ENCODE data around the gene DOCK2. TPM values are rescaled to one million over a fixed set of nuclear protein-coding genes. Genes with fewer than 3 reads are reported as not detected.

DOCK2 gene
- total RNA-seq, 1 donor from 2014 or later: 0.77 TPM

DNA sequence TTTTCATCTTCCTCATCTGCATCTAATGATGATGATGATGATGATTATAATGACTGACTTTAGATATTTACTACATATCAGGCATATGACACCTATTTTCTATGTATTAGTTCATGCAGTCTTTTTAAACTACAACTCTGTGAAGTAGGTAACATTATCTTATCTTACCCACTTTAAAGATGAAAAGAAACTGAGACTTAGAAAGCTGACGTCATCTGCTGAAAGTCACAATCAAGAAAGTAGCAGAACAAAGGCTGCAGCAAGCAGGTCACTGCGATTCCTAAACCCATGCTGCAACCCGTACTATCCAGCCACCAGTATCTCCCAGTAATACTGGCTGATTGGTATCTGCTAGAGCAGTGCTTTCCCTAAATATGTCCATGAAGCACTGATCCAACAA, 383.3 kb downstream of the DOCK2 start:
- H3K4me3 Mint-ChIP-seq: no peak overlapping the region
- H3K9me3 Mint-ChIP-seq: no peaks in the 10 kb centered on the region
- no peaks in the 10 kb centered on the region for H3K36me3 Mint-ChIP-seq (ENCODE audit: low read depth)
- no peaks in the 10 kb centered on the region for H3K4me1 Mint-ChIP-seq
- TF ChIP-seq, protein P1, sequence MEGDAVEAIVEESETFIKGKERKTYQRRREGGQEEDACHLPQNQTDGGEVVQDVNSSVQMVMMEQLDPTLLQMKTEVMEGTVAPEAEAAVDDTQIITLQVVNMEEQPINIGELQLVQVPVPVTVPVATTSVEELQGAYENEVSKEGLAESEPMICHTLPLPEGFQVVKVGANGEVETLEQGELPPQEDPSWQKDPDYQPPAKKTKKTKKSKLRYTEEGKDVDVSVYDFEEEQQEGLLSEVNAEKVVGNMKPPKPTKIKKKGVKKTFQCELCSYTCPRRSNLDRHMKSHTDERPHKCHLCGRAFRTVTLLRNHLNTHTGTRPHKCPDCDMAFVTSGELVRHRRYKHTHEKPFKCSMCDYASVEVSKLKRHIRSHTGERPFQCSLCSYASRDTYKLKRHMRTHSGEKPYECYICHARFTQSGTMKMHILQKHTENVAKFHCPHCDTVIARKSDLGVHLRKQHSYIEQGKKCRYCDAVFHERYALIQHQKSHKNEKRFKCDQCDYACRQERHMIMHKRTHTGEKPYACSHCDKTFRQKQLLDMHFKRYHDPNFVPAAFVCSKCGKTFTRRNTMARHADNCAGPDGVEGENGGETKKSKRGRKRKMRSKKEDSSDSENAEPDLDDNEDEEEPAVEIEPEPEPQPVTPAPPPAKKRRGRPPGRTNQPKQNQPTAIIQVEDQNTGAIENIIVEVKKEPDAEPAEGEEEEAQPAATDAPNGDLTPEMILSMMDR (conservative IDR thresholded peaks at IDR 0.05): no peak
- peaks cover 18% of the 10 kb centered on the region for H3K27me3 Mint-ChIP-seq (ENCODE audit: low read depth)
- no peak for DNase-seq (ENCODE audit: low read depth, low spot score)
- no peak overlapping the region for H3K27ac Mint-ChIP-seq (ENCODE audit: unreplicated experiment)

DNA sequence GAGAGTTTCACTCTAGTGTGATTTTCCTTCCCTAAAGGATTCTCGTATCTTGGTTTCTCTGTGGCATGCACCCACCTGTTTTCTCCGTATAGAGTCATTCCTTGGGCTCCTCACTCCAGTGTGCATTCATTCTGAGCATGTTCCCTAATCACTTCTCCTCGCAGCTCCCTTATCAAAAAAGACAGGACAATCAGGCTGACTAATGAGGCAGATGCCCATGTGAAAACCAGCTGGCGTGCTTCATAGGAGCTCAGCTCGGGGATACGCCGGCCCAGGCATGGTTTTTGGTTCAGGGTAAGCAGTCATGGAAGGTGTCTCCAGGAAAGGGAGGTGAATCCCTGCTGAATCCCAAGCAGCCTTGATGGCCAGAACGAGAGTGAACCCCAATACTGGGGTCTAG, 384.4 kb downstream of the DOCK2 start:
- H3K4me3 Mint-ChIP-seq: no peak overlapping the region
- H3K36me3 Mint-ChIP-seq (ENCODE audit: low read depth): no peaks in the 10 kb centered on the region
- H3K9me3 Mint-ChIP-seq: no peaks in the 10 kb centered on the region
- no peaks in the 10 kb centered on the region for H3K4me1 Mint-ChIP-seq
- TF ChIP-seq, protein P1 (conservative IDR thresholded peaks at IDR 0.05): no peak
- no peak for DNase-seq (ENCODE audit: low read depth, low spot score)
- H3K27ac Mint-ChIP-seq (ENCODE audit: unreplicated experiment): no peak overlapping the region
- peaks cover 18% of the 10 kb centered on the region for H3K27me3 Mint-ChIP-seq (ENCODE audit: low read depth)

DNA sequence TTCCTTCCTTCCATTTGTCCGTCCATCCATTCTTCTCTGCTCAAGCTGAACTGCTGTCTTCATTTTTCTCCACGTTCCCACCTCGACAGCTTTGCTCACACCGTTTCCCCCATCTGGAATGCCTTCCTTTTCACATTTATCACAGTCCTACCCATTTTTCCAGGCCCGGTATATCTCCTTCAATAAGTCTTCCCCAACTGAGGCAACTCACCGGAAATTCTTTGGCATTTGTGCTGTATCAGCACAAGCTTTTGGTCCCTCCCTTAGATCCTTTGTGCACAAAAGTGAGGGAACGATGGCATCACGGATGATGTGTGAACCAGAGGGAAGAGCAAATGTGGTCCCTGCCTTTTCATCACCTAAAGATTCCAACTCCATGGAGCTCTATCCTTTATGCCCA, 388.8 kb downstream of the DOCK2 start:
- no peak for DNase-seq (ENCODE audit: low read depth, low spot score)
- peaks cover 9% of the 10 kb centered on the region for H3K27me3 Mint-ChIP-seq (ENCODE audit: low read depth)
- H3K9me3 Mint-ChIP-seq: no peaks in the 10 kb centered on the region
- H3K4me1 Mint-ChIP-seq: no peaks in the 10 kb centered on the region
- H3K4me3 Mint-ChIP-seq: no peak overlapping the region
- H3K27ac Mint-ChIP-seq (ENCODE audit: unreplicated experiment): no peak overlapping the region
- H3K36me3 Mint-ChIP-seq (ENCODE audit: low read depth): no peaks in the 10 kb centered on the region
- TF ChIP-seq, protein P1 (conservative IDR thresholded peaks at IDR 0.05): no peak

DNA sequence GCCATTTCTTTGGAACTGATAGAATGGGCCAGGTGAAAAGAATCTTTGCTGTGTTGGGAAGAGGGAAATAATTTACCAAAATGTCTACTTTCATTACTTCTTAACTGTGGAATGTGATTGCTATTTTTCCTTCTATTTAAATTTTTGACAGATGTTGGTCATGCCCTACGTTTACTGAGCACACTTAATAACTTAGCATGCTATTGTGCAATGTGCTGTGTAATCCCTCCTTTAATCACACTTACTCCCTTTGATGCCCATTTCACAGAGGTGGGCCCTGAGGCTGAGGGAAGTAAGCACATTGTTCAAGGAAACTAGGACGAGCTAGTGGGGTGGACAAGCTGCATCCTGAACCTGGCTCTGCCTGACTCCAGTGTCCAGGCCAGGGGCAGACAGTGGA, 391.0 kb downstream of the DOCK2 start:
- Mint-ChIP-seq H3K27me3 (ENCODE audit: low read depth) (peaks cover 6% of the 10 kb centered on the region), H3K4me3 (no peak overlapping the region), H3K4me1 (no peaks in the 10 kb centered on the region), H3K27ac (ENCODE audit: unreplicated experiment) (no peak overlapping the region), H3K9me3 (no peaks in the 10 kb centered on the region), H3K36me3 (ENCODE audit: low read depth) (no peaks in the 10 kb centered on the region)
- TF ChIP-seq, protein P1 (conservative IDR thresholded peaks at IDR 0.05): no peak
- no peak for DNase-seq (ENCODE audit: low read depth, low spot score)

DNA sequence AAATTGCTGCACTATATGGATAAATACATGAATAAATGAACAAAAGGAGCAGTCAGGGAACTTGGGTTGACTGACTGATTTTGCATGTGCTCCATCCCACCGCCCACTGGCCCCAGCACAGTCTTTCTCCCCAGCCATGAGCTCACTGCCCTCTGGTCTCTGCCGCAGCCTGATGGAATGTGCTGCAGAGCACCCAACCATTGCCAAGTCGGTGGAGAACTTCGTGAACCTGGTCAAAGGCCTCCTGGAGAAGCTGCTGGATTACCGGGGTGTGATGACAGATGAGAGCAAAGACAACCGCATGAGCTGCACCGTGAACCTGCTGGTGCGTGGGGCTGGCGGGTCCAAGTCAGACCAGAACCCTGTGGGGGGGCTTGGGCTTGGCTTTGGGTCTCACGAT, 397.2 kb downstream of the DOCK2 start:
- H3K27ac Mint-ChIP-seq (ENCODE audit: unreplicated experiment): peak overlapping the region; percentile 27
- H3K4me3 Mint-ChIP-seq: no peak overlapping the region
- TF ChIP-seq, protein P1 (conservative IDR thresholded peaks at IDR 0.05): no peak
- no peaks in the 10 kb centered on the region for H3K36me3 Mint-ChIP-seq (ENCODE audit: low read depth)
- no peak for DNase-seq (ENCODE audit: low read depth, low spot score)
- no peaks in the 10 kb centered on the region for H3K4me1 Mint-ChIP-seq
- H3K9me3 Mint-ChIP-seq: no peaks in the 10 kb centered on the region
- no peaks in the 10 kb centered on the region for H3K27me3 Mint-ChIP-seq (ENCODE audit: low read depth)

DNA sequence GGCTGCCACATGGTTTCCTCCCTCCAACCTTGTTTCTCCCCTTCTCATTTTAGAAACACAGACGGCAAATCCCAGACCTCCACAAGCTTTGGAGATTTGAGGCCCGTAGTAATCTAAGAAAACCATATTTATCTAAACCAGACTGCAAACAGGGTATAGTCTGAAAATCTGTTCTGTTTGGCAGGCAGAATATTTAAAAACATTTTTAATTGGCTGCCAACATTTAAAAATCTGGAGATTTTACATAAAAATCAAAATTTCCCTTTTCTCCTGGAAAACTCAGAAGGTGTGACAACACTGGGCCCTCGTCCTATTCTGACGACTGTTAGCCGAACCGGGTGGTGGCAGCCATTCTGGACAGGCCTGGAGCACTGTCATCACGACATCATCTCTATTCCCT, 401.2 kb downstream of the DOCK2 start:
- TF ChIP-seq, protein P1 (conservative IDR thresholded peaks at IDR 0.05): no peak
- H3K4me3 Mint-ChIP-seq: no peak overlapping the region
- no peak overlapping the region for H3K27ac Mint-ChIP-seq (ENCODE audit: unreplicated experiment)
- no peaks in the 10 kb centered on the region for H3K27me3 Mint-ChIP-seq (ENCODE audit: low read depth)
- DNase-seq (ENCODE audit: low read depth, low spot score): no peak
- H3K36me3 Mint-ChIP-seq (ENCODE audit: low read depth): no peaks in the 10 kb centered on the region
- peaks cover 4% of the 10 kb centered on the region for H3K9me3 Mint-ChIP-seq
- H3K4me1 Mint-ChIP-seq: no peaks in the 10 kb centered on the region
